GM19463 (cell line): Measurements from ENCODE around the gene PRAMEF5.
"Not testable (repeated sequence)": the region's sequence is repeated elsewhere in the genome, so short reads cannot be mapped to it uniquely, and the experiment has no call there.

Experiments
- ATAC-seq: cut with Tn5 transposase; IDR thresholded peaks from one replicate; pipeline ENCODE4 v1.9.1; 2021; ENCODE audit warnings: mild to moderate bottlenecking, moderate library complexity; ENCODE audit not compliant: unreplicated experiment

Gene PRAMEF5

GRCh38 chr1:13265124-13265523, 11.1 kb downstream of the PRAMEF5 start:
- not testable (repeated sequence) for ATAC-seq

GRCh38 chr1:13277016-13277415, 23.0 kb downstream of the PRAMEF5 start:
- ATAC-seq, result not testable (repeated sequence)

- ATAC-seq, result not testable (repeated sequence)
Observed at GRCh38 chr1:13279617-13280016, 25.6 kb downstream of the PRAMEF5 start.

- not testable (repeated sequence) for ATAC-seq
Observed at GRCh38 chr1:13285037-13285436, 31.0 kb downstream of the PRAMEF5 start, which contains the start of gene PRAMEF8. TSS of gene PRAMEF8 (minus strand) at chr1:13285137. CDS start at chr1:13284091, 1,046 bp downstream.

GRCh38 chr1:13289030-13289429, 35.0 kb downstream of the PRAMEF5 start:
- ATAC-seq, result not testable (repeated sequence)

- ATAC-seq, result not testable (repeated sequence)
Observed at GRCh38 chr1:13297216-13297931, 43.4 kb downstream of the PRAMEF5 start.

- ATAC-seq, result not testable (repeated sequence)
Observed at GRCh38 chr1:13298699-13299098, 44.7 kb downstream of the PRAMEF5 start.

- not testable (repeated sequence) for ATAC-seq
Observed at GRCh38 chr1:13302197-13302596, 48.2 kb downstream of the PRAMEF5 start.

GRCh38 chr1:13303239-13303638, 49.2 kb downstream of the PRAMEF5 start, which contains the start of gene PRAMEF33:
TSS of gene PRAMEF33 (plus strand) at chr1:13303539. CDS start at chr1:13305955, 2,416 bp downstream.
- not testable (repeated sequence) for ATAC-seq
